NCI-H524 (cell line): ENCODE data around the gene RBM4.

ENCODE experiments used
- DNase-seq, 2 experiments: peaks; one replicate each; lab custom pipeline; 2025; lab: John Stamatoyannopoulos, UW

RBM4 gene

DNA sequence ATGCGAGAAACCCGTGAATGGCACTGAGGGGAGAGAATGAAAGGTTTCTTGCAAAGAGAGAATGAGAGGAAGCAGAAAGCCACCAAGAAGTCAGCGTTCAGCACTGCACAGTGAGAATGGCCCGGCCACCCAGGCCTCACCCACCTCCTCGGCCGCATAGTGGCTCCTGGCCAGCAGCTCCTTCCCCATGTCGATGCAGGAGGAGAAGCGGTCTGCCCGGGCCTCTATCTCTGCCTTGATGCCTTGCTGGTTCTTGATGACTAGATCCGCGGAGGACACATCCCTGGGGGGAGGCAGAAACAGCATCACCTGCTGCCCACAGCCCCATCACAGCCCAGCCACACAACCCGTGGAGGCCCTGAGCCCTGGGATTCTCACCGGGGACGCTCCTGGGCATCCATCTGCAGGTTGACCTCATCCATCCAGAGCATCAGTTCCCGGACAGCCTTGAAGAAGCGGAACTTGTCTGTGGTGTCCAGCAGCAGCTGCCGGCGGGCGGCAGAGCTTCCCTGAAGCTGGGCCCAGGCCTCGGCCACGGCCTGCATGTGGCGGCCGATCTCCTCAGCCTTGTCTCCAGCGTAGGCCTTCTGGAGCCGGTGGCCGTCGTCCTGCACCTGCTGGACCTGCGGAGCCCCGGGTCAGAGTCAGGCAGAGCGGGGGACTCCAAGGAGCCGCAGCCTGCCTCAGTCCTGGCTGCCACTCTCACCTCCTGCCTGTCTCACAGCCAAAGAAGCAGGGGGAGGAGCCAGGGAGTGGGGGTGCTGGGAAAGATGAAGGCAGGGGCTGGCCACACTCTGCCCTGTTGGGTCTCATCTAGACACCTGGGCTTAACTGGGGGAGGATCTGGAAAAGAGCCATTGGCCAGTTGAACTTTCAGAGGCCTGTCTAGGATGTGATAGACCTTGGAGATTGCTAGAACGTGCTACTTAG lies 51.4 kb downstream of the RBM4 start:
- no peak for DNase-seq

DNA sequence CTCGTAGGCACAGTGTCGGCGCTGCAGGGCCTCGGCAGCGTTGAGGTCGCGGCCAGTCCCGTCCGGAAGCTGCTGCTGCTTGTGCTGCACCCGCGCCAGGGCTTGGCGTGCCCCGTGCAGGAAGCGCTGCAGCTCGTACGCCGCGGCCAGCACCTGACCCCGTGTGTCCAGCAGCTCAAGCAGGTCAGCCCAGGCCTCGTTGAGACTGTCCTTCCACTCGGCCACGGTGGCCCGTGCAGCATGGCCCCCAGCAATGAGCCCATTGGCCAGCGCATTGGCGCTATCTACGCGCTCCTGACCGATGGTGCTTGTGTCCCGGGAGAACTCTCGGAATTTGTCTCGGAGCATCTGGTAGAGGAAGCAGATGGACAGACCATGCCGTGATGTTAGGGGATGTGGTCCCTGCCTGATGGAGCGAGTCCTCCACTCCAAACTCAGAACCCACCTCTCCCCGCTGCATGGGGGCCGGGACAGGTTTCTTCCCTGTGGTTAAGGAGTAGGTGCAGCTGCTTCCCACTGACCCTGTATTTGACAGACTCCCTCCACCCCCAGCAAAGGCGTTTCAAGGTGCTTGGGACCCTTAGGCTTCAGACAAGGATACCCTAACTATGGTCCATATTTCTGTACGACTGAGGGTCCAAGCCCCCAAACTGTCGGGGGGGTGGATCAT lies 52.9 kb downstream of the RBM4 start:
- DNase-seq, result no peak

DNA sequence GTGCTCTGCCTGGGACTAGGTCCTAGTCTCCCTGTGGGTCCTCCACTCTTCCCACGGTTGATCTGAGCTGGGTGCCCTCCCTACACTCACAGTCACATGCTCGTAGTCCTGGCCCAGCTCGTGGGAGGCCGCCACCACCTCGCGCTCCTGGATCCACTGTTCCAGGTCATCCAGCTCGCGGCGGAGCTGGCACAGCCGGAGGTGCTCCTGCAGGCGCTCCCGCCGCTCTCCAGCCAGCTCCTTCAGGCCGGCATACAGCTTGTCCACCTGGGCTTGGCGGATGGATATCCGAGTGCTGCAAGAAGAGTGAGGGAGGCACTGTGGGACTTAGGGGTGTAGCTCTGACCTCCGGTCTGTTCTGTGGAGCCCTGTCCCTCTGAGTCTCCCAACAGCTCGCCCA lies 53.9 kb downstream of the RBM4 start:
- no peak for DNase-seq

DNA sequence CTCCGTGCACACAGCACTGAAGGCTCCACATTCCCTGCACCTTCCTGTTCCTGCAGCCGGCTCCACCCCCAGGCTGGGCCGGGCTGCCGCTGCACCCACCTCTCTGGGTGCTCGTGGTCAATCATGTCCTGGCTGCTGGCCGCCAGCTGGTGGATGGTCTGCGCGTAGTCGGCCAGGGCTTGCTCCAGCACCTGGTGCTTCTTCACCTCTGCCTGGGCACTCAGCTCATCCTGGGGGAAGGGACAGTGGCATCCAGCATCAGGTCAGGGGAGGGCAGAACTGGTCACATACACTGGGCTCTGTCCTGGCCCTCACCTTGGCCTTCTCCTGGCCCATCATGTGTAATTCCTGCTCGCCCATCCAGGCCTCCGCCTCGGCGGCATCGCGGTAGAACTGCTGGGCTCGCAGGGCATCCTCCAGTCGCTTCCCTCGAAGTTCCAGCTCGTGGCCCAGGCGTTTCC lies 54.4 kb downstream of the RBM4 start:
- DNase-seq, result no peak

DNA sequence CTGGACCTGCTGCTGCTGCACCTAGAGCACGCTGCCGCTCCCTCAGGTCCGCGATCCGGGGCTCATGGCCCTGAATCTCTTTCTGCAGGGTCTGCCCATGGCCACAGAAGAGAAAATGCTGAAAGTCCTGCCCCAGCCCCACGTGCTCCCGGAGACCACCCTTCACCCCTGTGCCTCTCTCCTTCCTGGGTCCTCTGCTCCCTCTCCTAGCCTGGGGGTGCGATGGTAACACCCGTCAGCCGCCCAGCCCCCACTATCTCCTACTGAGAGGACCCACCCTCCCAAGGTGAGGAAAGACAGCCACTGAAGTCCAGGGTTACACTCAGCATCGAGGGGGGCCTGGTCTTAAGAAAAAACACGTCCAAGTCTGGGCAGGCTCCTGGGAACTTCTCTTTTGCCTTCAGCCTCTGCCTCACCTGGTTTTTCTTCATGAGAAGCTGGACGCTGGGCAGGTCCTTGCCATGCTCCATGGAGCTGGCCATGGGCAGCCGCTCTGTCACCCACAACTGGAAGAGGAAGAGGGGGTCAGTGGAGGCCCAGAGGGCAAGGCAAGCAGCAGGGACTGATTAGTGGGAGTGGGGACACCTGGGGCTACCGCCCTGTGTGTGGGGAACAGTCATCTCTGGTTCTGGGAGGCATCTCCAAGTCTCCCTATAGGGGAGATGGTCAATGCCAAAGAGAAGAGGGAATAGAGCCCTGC lies 55.0 kb downstream of the RBM4 start:
- DNase-seq, result no peak

DNA sequence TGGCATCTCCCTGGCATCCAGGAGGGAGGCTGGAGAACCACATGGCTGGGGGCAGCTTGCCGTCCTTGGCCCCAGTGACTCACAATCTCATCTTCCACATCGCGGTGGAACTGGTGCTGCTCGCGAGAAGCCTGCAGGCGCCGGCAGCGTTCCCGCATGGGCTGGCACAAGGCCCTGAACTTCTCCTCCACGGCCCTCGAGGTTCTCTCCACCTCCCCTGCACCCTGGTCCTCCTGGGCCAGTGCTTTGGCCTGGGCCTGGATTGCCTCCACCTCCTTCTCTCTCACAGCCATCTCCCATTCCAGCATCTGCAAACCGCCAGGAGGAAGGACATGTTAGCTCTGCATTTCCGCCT lies 55.5 kb downstream of the RBM4 start:
- DNase-seq, result no peak

DNA sequence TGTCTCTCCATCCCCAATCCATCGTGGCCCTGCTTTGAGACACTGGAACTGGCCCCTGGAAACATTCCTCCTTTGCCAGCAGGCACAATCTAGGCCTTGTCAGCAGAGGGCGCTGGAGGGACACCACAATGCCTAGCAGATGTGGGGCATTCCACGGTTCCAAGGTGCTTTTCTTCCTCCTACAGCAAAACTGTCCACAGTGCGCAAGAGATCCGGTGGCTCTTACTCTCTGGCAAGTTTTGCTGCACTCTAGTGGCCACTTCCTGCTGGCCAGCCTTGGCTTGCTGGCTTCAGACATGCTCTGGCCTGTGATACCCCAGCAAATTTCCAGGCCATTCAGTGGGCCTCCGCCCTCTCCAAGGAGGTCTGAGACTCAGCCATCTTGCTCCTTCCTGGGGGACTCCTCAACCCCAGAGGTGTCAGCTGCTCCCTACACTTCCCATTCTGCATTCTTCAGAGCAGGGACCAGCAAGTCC lies 56.3 kb downstream of the RBM4 start:
- peak; percentile 80 to 96 for DNase-seq
